Breast epithelium (tissue), 4 donors: ENCODE measurements around the gene SPINK9. TPM values are rescaled to one million over a fixed set of nuclear protein-coding genes. Genes with fewer than 3 reads are reported as not detected.
"Not testable (repeated sequence)": the region's sequence is repeated elsewhere in the genome, so short reads cannot be mapped to it uniquely, and the experiment has no call there.

Experiments
- DNase-seq, 2 donors: peaks; one replicate each; pipeline ENCODE4 v3.0.0-alpha.2; 2019; ENCODE audit warnings: low spot score in 2 of 2
- H3K27ac ChIP-seq, 2 donors: fragments of 200-600 bp; sonication (generic) in 1 of 2; one replicate each; pipeline ENCODE4 v1.5.1; 2016 to 2019; ENCODE audit warnings: mild to moderate bottlenecking in 1 of 2
- H3K27me3 ChIP-seq, 2 donors: fragments of 200-600 bp; sonication (generic) in 1 of 2; one replicate each; pipeline versions ENCODE4 v1.5.1 to v1.6.0; 2017 to 2019; ENCODE audit warnings: control low read depth in 1 of 2, mild to moderate bottlenecking in 1 of 2
- H3K36me3 ChIP-seq: fragments of 200-600 bp; one replicate; pipeline ENCODE4 v1.5.1; 2019
- H3K4me1 ChIP-seq, 2 donors: fragments of 200-600 bp; sonication (generic); one replicate each; pipeline ENCODE4 v1.5.1; 2016 to 2019; ENCODE audit warnings: control low read depth in 1 of 2
- H3K4me3 ChIP-seq, 3 donors: fragments of 200-600 bp; sonication (generic); 1 replicate in 2 of 3; 2 replicates in 1 of 3; pipeline ENCODE4 v1.5.1; 2016 to 2019; ENCODE audit warnings: mild to moderate bottlenecking in 3 of 3, moderate library complexity in 2 of 3
- H3K9me3 ChIP-seq, 2 donors: fragments of 200-600 bp; sonication (generic) in 1 of 2; one replicate each; pipeline ENCODE4 v1.5.1; 2016 to 2019; ENCODE audit warnings: control low read depth in 1 of 2
- CTCF ChIP-seq, 3 donors: fragments of 450-650 bp; IDR thresholded peaks; one replicate each; pipeline ENCODE4 v1.5.1; 2016 to 2017; ENCODE audit warnings: antibody characterized with exemption in 3 of 3, mild to moderate bottlenecking in 3 of 3, moderate library complexity in 3 of 3
- POLR2A ChIP-seq: fragments of 450-650 bp; IDR thresholded peaks from one replicate; pipeline ENCODE4 v1.6.1; 2016; ENCODE audit warnings: antibody characterized with exemption, mild to moderate bottlenecking, moderate library complexity
- POLR2AphosphoS5 ChIP-seq, 3 donors: sonication (generic); formaldehyde crosslinking; IDR thresholded peaks; one replicate each; pipeline ENCODE4 v1.6.1; 2017; ENCODE audit warnings: antibody characterized with exemption in 3 of 3
- intact Hi-C: fragments of 100-400 bp; cut with DNase I; formaldehyde crosslinking; loops from one replicate; pipeline ENCODE4 v1.15.1; 2023; ENCODE audit warnings: low total_unique reads
- total RNA-seq, 3 donors: library from RNA; depleted of rRNA; stranded (reverse); fragments of >200 nt; gene quantifications; one replicate each; pipeline ENCODE4 v1.1.0, GENCODE V29; 2016

Gene SPINK9
- total RNA-seq, 3 donors from 2014 or later = not detected

- Histone ChIP-seq H3K27ac (no peak overlapping the region), H3K4me1 (no peaks in the 10 kb centered on the region), H3K9me3 (no peaks in the 10 kb centered on the region), H3K27me3 (no peaks in the 10 kb centered on the region), H3K36me3 (no peaks in the 10 kb centered on the region), H3K4me3 (no peak overlapping the region)
- TF ChIP-seq POLR2A = no peak
- intact Hi-C loops = loop anchor here (1.0 kb wide), 1 partner anchor 11 kb away; no protein-coding TSS in a partner anchor
- no peak for DNase-seq
Observed at GRCh38 chr5:148309746-148310145, 25.6 kb upstream of the SPINK9 start.

DNA sequence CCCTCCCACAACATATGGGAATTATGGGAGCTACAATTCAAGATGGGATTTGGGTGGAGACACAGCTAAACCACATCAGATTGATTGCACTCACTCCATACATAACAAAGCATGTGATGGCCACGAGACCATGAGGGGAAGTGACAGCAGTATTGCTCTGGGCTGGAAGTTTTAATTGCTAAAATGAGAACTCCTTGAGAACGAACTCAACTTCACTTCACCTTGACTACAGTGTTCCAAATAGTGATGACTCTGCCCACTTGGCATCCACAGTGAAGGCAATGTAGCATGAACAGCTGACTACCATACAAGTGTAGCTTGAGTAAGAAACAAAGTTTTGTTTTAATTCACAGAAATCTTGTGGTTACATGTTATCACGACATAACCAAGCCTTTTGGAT, 23.9 kb upstream of the SPINK9 start:
- intact Hi-C loops = no loop called here
- Histone ChIP-seq H3K27me3 (no peaks in the 10 kb centered on the region), H3K27ac (no peak overlapping the region), H3K36me3 (no peaks in the 10 kb centered on the region), H3K9me3 (no peaks in the 10 kb centered on the region), H3K4me1 (no peaks in the 10 kb centered on the region), H3K4me3 (no peak overlapping the region)
- no peak for DNase-seq
- TF ChIP-seq CTCF (IDR thresholded peaks at IDR 0.05) (no peak), POLR2AphosphoS5 (IDR thresholded peaks at IDR 0.05) (no peak)

- TF ChIP-seq POLR2AphosphoS5 (IDR thresholded peaks at IDR 0.05) (no peak), CTCF (IDR thresholded peaks at IDR 0.05) (no peak), POLR2A (no peak)
- Histone ChIP-seq H3K27ac (no peak within 1 kb of the TSS), H3K27me3 (no peaks in the 10 kb centered on the region), H3K36me3 (no peaks in the 10 kb centered on the region), H3K4me1 (no peaks in the 10 kb centered on the region), H3K4me3 (no peak within 1 kb of the TSS), H3K9me3 (no peaks in the 10 kb centered on the region)
- no peak for DNase-seq
- intact Hi-C loops = no loop called here
Observed at GRCh38 chr5:148312153-148312552, 23.2 kb upstream of the SPINK9 start, which contains the start of gene SPINK7. Gene SPINK7 (plus strand): TSS chr5:148312423. CDS start chr5:148312484, 61 bp downstream.

GRCh38 chr5:148314187-148314586, 21.2 kb upstream of the SPINK9 start:
- H3K4me1 ChIP-seq = no peaks in the 10 kb centered on the region
- no peaks in the 10 kb centered on the region for H3K27me3 ChIP-seq
- no peaks in the 10 kb centered on the region for H3K36me3 ChIP-seq
- H3K9me3 ChIP-seq = no peaks in the 10 kb centered on the region
- TF ChIP-seq CTCF (IDR thresholded peaks at IDR 0.05) (no peak), POLR2AphosphoS5 (IDR thresholded peaks at IDR 0.05) (no peak), POLR2A (no peak)
- H3K4me3 ChIP-seq = no peak overlapping the region
- H3K27ac ChIP-seq = no peak overlapping the region
- DNase-seq = no peak
- intact Hi-C loops = no loop called here

- DNase-seq = no peak
- Histone ChIP-seq H3K27me3 (no peaks in the 10 kb centered on the region), H3K4me1 (no peaks in the 10 kb centered on the region), H3K27ac (no peak overlapping the region), H3K36me3 (no peaks in the 10 kb centered on the region), H3K9me3 (no peaks in the 10 kb centered on the region), H3K4me3 (no peak overlapping the region)
- intact Hi-C loops = no loop called here
- TF ChIP-seq CTCF (IDR thresholded peaks at IDR 0.05) (no peak), POLR2A (no peak), POLR2AphosphoS5 (IDR thresholded peaks at IDR 0.05) (no peak)
Observed at GRCh38 chr5:148314731-148315130, 20.6 kb upstream of the SPINK9 start.

DNA sequence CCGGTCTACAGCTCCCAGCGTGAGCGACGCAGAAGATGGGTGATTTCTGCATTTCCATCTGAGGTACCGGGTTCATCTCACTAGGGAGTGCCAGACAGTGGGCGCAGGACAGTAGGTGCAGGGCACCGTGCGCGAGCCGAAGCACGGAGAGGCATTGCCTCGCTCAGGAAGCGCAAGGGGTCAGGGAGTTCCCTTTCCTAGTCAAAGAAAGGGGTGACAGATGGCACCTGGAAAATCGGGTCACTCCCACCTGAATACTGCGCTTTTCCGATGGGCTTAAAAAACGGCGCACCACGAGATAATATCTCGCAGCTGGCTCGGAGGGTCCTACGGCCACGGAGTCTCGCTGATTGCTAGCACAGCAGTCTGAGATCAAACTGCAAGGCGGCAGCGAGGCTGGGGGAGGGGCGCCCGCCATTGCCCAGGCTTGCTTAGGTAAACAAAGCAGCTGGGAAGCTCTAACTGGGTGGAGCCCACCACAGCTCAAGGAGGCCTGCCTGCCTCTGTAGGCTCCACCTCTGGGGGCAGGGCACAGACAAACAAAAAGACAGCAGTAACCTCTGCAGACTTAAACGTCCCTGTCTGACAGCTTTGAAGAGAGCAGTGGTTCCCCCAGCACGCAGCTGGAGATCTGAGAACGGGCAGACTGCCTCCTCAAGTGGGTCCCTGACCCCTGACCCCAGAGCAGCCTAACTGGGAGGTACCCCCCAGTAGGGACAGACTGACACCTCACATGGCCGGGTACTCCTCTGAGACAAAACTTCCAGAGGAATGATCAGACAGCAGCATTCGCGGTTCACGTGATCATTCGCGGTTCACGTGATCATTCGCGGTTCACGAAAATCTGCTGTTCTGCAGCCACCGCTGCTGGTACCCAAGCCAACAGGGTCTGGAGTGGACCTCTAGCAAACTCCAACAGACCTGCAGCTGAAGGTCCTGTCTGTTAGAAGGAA, 15.1 kb upstream of the SPINK9 start:
- not testable (repeated sequence) for H3K27me3 ChIP-seq

More for the DNA sequence above, 15.1 kb upstream of the SPINK9 start:
- H3K27ac ChIP-seq, H3K9me3 ChIP-seq, H3K4me1 ChIP-seq, intact Hi-C loops, DNase-seq, H3K36me3 ChIP-seq: not testable (repeated sequence)
- peak overlapping the region in 2 of 3 donors; percentile 52 to 54 for H3K4me3 ChIP-seq
